SU-DHL-6 (cell line): Measurements from ENCODE around the gene KRT82.

Source experiments
- CTCF ChIP-seq: fragments of 200-600 bp; sonication (generic); IDR thresholded peaks from one replicate; pipeline ENCODE4 v1.5.1; 2017; ENCODE audit warnings: antibody characterized with exemption, mild to moderate bottlenecking, low read length, moderate library complexity; ENCODE audit not compliant: insufficient read depth, poor library complexity, severe bottlenecking
- EZH2phosphoT487 ChIP-seq: fragments of 200-600 bp; sonication (generic), shearing (Covaris generic); conservative IDR thresholded peaks from 2 replicates; pipeline ENCODE4 v1.6.1; 2018; ENCODE audit warnings: mild to moderate bottlenecking, antibody characterized with exemption, low read length, moderate library complexity, mixed read lengths

GRCh38 chr12:52417740-52418139 is 11.6 kb upstream of the KRT82 start:
- no peak for TF ChIP-seq CTCF
- no peak for TF ChIP-seq EZH2phosphoT487
